HEK293 (cell line): Measurements from ENCODE around the gene CATSPERE.

Experiments
- CTCF ChIA-PET: fragments of 350-600 bp; formaldehyde crosslinking; extraction: SDS; loops from one replicate; lab custom pipeline; 2021; ENCODE audit warnings: antibody characterized with exemption; lab: Yijun Ruan, JAX
- POLR2A ChIA-PET: fragments of 300-600 bp; formaldehyde crosslinking; extraction: SDS; loops from one replicate; lab custom pipeline; 2020; ENCODE audit warnings: antibody characterized with exemption, inconsistent platforms; lab: Yijun Ruan, JAX
- H3K27ac ChIP-seq: fragments of 200-500 bp; sonication (Bioruptor generic); 2 replicates; pipeline ENCODE4 v1.5.1; 2014; ENCODE audit warnings: low read depth, low read length, control low read depth, inconsistent platforms; ENCODE audit errors: extremely low read depth
- H3K36me3 ChIP-seq, 2 experiments: fragments of 200-500 bp in 1 of 2; sonication (Bioruptor generic) in 1 of 2; 1 replicate in 1 of 2; 2 replicates in 1 of 2; pipeline ENCODE4 v1.5.1; 2014 to 2017; ENCODE audit warnings: inconsistent platforms in 2 of 2, low read length in 2 of 2; ENCODE audit not compliant: control insufficient read depth in 2 of 2, insufficient read depth in 1 of 2
- H3K4me1 ChIP-seq: fragments of 200-500 bp; sonication (Bioruptor generic); 2 replicates; pipeline ENCODE4 v1.5.1; 2014; ENCODE audit warnings: mild to moderate bottlenecking, low read length, inconsistent platforms; ENCODE audit not compliant: control insufficient read depth, insufficient read depth
- H3K4me3 ChIP-seq: 2 replicates; pipeline ENCODE4 v1.5.1; 2011; ENCODE audit warnings: low read depth, mild to moderate bottlenecking, control low read depth, low read length, moderate library complexity
- H3K9me3 ChIP-seq: fragments of 200-500 bp; sonication (Bioruptor generic); 2 replicates; pipeline ENCODE4 v1.5.1; 2014; ENCODE audit warnings: low read depth, low read length, inconsistent platforms; ENCODE audit not compliant: control insufficient read depth, insufficient read depth
- BCL6B ChIP-seq: fragments of 450-650 bp; formaldehyde crosslinking; IDR thresholded peaks from 2 replicates; pipeline ENCODE4 v1.5.1; 2017; ENCODE audit warnings: missing biosample characterization, missing genetic modification characterization
- GLIS1 ChIP-seq: fragments of 450-650 bp; formaldehyde crosslinking; IDR thresholded peaks from 2 replicates; pipeline ENCODE4 v1.5.1; 2016; ENCODE audit warnings: missing biosample characterization, missing genetic modification characterization
- GLIS2 ChIP-seq: fragments of 450-650 bp; formaldehyde crosslinking; IDR thresholded peaks from 2 replicates; pipeline ENCODE4 v1.5.1; 2016; ENCODE audit warnings: missing biosample characterization, missing genetic modification characterization
- IKZF3 ChIP-seq: fragments of 450-650 bp; IDR thresholded peaks from 2 replicates; pipeline ENCODE4 v1.5.0; 2018; ENCODE audit warnings: missing biosample characterization, mild to moderate bottlenecking, missing genetic modification characterization, moderate library complexity
- KLF8 ChIP-seq: fragments of 450-650 bp; formaldehyde crosslinking; IDR thresholded peaks from 2 replicates; pipeline ENCODE4 v1.5.1; 2016; ENCODE audit warnings: missing biosample characterization, missing genetic modification characterization
- MEIS1 ChIP-seq: sonication (generic); formaldehyde crosslinking; IDR thresholded peaks from 2 replicates; pipeline ENCODE4 v1.8.1; 2022; ENCODE audit warnings: missing genetic modification reagents, mild to moderate bottlenecking, borderline replicate concordance
- PATZ1 ChIP-seq: fragments of 450-650 bp; formaldehyde crosslinking; IDR thresholded peaks from 2 replicates; pipeline ENCODE4 v1.5.1; 2016; ENCODE audit warnings: missing biosample characterization, missing genetic modification characterization
- PBX3 ChIP-seq: sonication (generic); formaldehyde crosslinking; IDR thresholded peaks from 2 replicates; pipeline ENCODE4 v1.8.1; 2022; ENCODE audit warnings: mild to moderate bottlenecking, moderate library complexity, missing genetic modification reagents
- SCRT2 ChIP-seq: fragments of 450-650 bp; formaldehyde crosslinking; IDR thresholded peaks from 2 replicates; pipeline ENCODE4 v1.5.1; 2016; ENCODE audit warnings: missing biosample characterization, missing genetic modification characterization
- YY2 ChIP-seq: fragments of 450-650 bp; formaldehyde crosslinking; IDR thresholded peaks from 2 replicates; pipeline ENCODE4 v1.5.1; 2016; ENCODE audit warnings: missing biosample characterization, missing genetic modification characterization
- ZBTB44 ChIP-seq: fragments of 450-650 bp; IDR thresholded peaks from 2 replicates; pipeline ENCODE4 v1.5.1; 2018; ENCODE audit warnings: missing biosample characterization, mild to moderate bottlenecking, missing genetic modification characterization
- ZFHX2 ChIP-seq: fragments of 450-650 bp; formaldehyde crosslinking; conservative IDR thresholded peaks from 2 replicates; pipeline ENCODE4 v1.5.1; 2016; ENCODE audit warnings: missing biosample characterization, missing genetic modification characterization
- ZNF157 ChIP-seq: fragments of 450-650 bp; formaldehyde crosslinking; IDR thresholded peaks from 2 replicates; pipeline ENCODE4 v1.5.1; 2016; ENCODE audit warnings: missing biosample characterization, missing genetic modification characterization
- ZNF274 ChIP-seq, 2 experiments: fragments of 200-500 bp in 1 of 2; fragments of 450-650 bp in 1 of 2; sonication (Bioruptor generic) in 1 of 2; formaldehyde crosslinking in 1 of 2; IDR thresholded peaks; 2 replicates each; pipeline versions ENCODE4 v1.5.1 to v1.6.1; 2014 to 2016; ENCODE audit warnings: borderline replicate concordance in 1 of 2, inconsistent platforms in 1 of 2, low read length in 1 of 2, missing biosample characterization in 1 of 2, missing genetic modification characterization in 1 of 2
- ZNF280C ChIP-seq: fragments of 450-650 bp; formaldehyde crosslinking; IDR thresholded peaks from 2 replicates; pipeline ENCODE4 v1.5.1; 2016; ENCODE audit warnings: missing biosample characterization, missing genetic modification characterization
- ZNF324 ChIP-seq: fragments of 450-650 bp; formaldehyde crosslinking; IDR thresholded peaks from 2 replicates; pipeline ENCODE4 v1.5.1; 2016; ENCODE audit warnings: missing biosample characterization, missing genetic modification characterization
- ZNF341 ChIP-seq: fragments of 450-650 bp; formaldehyde crosslinking; IDR thresholded peaks from 2 replicates; pipeline ENCODE4; 2016; ENCODE audit warnings: low read depth, missing biosample characterization, missing genetic modification characterization
- ZNF530 ChIP-seq: fragments of 450-650 bp; formaldehyde crosslinking; IDR thresholded peaks from 2 replicates; pipeline ENCODE4 v1.5.1; 2016; ENCODE audit warnings: low read depth, missing biosample characterization, missing genetic modification characterization
- ZNF600 ChIP-seq: fragments of 450-650 bp; formaldehyde crosslinking; IDR thresholded peaks from 2 replicates; pipeline ENCODE4 v1.5.1; 2016; ENCODE audit warnings: missing biosample characterization, missing genetic modification characterization
- ZNF629 ChIP-seq: fragments of 450-650 bp; formaldehyde crosslinking; IDR thresholded peaks from 2 replicates; pipeline ENCODE4 v1.5.1; 2017; ENCODE audit warnings: missing biosample characterization, missing genetic modification characterization
- ZNF639 ChIP-seq: fragments of 450-650 bp; formaldehyde crosslinking; IDR thresholded peaks from 2 replicates; pipeline ENCODE4 v1.5.1; 2016; ENCODE audit warnings: missing biosample characterization, missing genetic modification characterization
- ZNF692 ChIP-seq: fragments of 450-650 bp; formaldehyde crosslinking; IDR thresholded peaks from 2 replicates; pipeline ENCODE4 v1.5.1; 2016; ENCODE audit warnings: missing biosample characterization, missing genetic modification characterization
- ZNF837 ChIP-seq: fragments of 450-650 bp; formaldehyde crosslinking; IDR thresholded peaks from 2 replicates; pipeline ENCODE4 v1.5.1; 2016; ENCODE audit warnings: missing biosample characterization, missing genetic modification characterization

Gene CATSPERE

GRCh38 chr1:244451951-244452795 lies 8.9 kb upstream of the CATSPERE start:
- ChIA-PET POLR2A (interaction anchor here (1.6 kb wide), 1 partner anchor 382 kb away, joined by 4 read pairs; no protein-coding TSS in a partner anchor), CTCF (interaction anchor here (0.5 kb wide), 2 partner anchors 129 to 1822 kb away, joined by 3 read pairs; no protein-coding TSS in a partner anchor)
- H3K36me3 ChIP-seq, result peaks cover 0 to 8% of the 10 kb centered on the region in 2 experiments; a peak in 1 of 3 replicates
- H3K4me3 ChIP-seq, result peak overlapping the region; percentile 76
- peaks cover 31% of the 10 kb centered on the region for H3K4me1 ChIP-seq
- no peaks in the 10 kb centered on the region for H3K9me3 ChIP-seq
- H3K27ac ChIP-seq, result peak overlapping the region; percentile 25
- TF ChIP-seq ZBTB44 (0 out of 2 replicates have a peak, but pooled peaks have one; percentile 11), ZNF837 (tag by site-specific recombination) (peak; percentile 43; the same call in 1 of the 2 replicates), GLIS2 (tag by site-specific recombination) (peak; percentile 99), IKZF3 (tag by site-specific recombination) (peak; percentile 48; the same call in 1 of the 2 replicates), YY2 (tag by site-specific recombination) (0 out of 2 replicates have a peak, but pooled peaks have one; percentile 17), ZNF324 (peak; percentile 90), BCL6B (tag by site-specific recombination) (no peak), ZNF530 (no peak), ZNF692 (peak; percentile 20; the same call in 1 of the 2 replicates), ZNF629 (tag by site-specific recombination) (peak; percentile 52; the same call in 1 of the 2 replicates), MEIS1 (CRISPR knock-in tag) (no peak), ZNF639 (tag by site-specific recombination) (0 out of 2 replicates have a peak, but pooled peaks have one; percentile 22), PBX3 (peak; percentile 46), PATZ1 (tag by site-specific recombination) (peak; percentile 86), ZNF274 (IDR thresholded peaks at IDR 0.05; ENCODE audit: low read length) (no peak), ZNF274 (tag by site-specific recombination; IDR thresholded peaks at IDR 0.05; ENCODE audit: borderline replicate concordance) (no peak), ZNF157 (tag by site-specific recombination) (no peak), ZNF600 (tag by site-specific recombination) (peak; percentile 48; the same call in 1 of the 2 replicates), ZFHX2 (tag by site-specific recombination) (peak; percentile 27; the same call in 1 of the 2 replicates), ZNF341 (tag by site-specific recombination) (0 out of 2 replicates have a peak, but pooled peaks have one; percentile 12), SCRT2 (tag by site-specific recombination) (no peak; the same call in 1 of the 2 replicates), ZNF280C (tag by site-specific recombination) (no peak), KLF8 (tag by site-specific recombination) (peak; percentile 77), GLIS1 (tag by site-specific recombination) (peak; percentile 73; the same call in 1 of the 2 replicates)
